Heart left ventricle (tissue), 13 donors: ENCODE measurements around the gene DNAAF3.

Experiments used
- CTCF ChIP-seq, 12 donors: fragments of 200-600 bp; sonication (generic) in 4 of 12; IDR thresholded peaks; one replicate each; pipeline versions ENCODE4 v1.5.0 to v1.8.0; 2018 to 2022; ENCODE audit warnings: antibody characterized with exemption in 12 of 12, mild to moderate bottlenecking in 5 of 12
- POLR2A ChIP-seq, 2 donors: fragments of 450-650 bp; IDR thresholded peaks; one replicate each; pipeline ENCODE4 v1.6.1; 2017; ENCODE audit warnings: antibody characterized with exemption in 2 of 2, mild to moderate bottlenecking in 2 of 2, moderate library complexity in 2 of 2
- donor health status: ischemic (EF 13 %, LVEDD 7.1; RV severe dilation, severe dysfunction).
- donor health status: DM: no; HTN: yes; CAD: no.
- donor health status: DM: no; HTN: no; CAD: no.
- donor health status: ischemic (EF 25% LVEDD 6.9; RV normal size, moderate dysfunction).
- donor health status: ischemic (EF 25% LVEDD 5.7; RV mildly dilated, moderate dysfunction).
- donor health status: ischemic (EF 35%, LVEDD 5.7; RV mildly dilated, moderate dysfunction).
- donor health status: nonischemic (EF 11% LVEDD 7.7; RV severe dilation, severe dysfunction).
- donor health status: DM: yes; HTN: yes; CAD: no.
- donor health status: PGD.
- donor health status: ischemic (EF 29% LVEDD 5.4; RV normal size, mild dysfunction).
- donor health status: nonischemic (EF 23%, LVEDD 6.1; RV moderate dilation, normal function).

GRCh38 chr19:55112246-55112776 lies 54.1 kb downstream of the DNAAF3 start:
- TF ChIP-seq CTCF (IDR thresholded peaks at IDR 0.05), result no peak
- TF ChIP-seq POLR2A (IDR thresholded peaks at IDR 0.05), result no peak
